NCI-H2107 (cell line): ENCODE results near the gene SPOPL.
A peak's percentile ranks its signal among the peaks of the same experiment; 100 is the strongest.

ENCODE experiments used
- DNase-seq: peaks from one replicate; lab custom pipeline; 2025; lab: John Stamatoyannopoulos, UW

The SPOPL gene

GRCh38 chr2:138601458-138602165 lies 100.0 kb downstream of the SPOPL start:
- no peak for DNase-seq

- DNase-seq, result peak; percentile 51
Observed at GRCh38 chr2:138602166-138602460, 100.5 kb downstream of the SPOPL start.

- DNase-seq, result no peak
Observed at GRCh38 chr2:138607746-138608145, 106.2 kb downstream of the SPOPL start.

GRCh38 chr2:138609446-138609845 lies 107.9 kb downstream of the SPOPL start:
- no peak for DNase-seq

- no peak for DNase-seq
Observed at GRCh38 chr2:138610201-138610953, 108.8 kb downstream of the SPOPL start.

GRCh38 chr2:138615257-138615656 lies 113.7 kb downstream of the SPOPL start:
- no peak for DNase-seq

- no peak for DNase-seq
Observed at GRCh38 chr2:138617026-138617425, 115.5 kb downstream of the SPOPL start.

GRCh38 chr2:138618971-138619370 lies 117.4 kb downstream of the SPOPL start:
- DNase-seq, result no peak

- DNase-seq, result no peak
Observed at GRCh38 chr2:138620431-138620830, 118.9 kb downstream of the SPOPL start.

GRCh38 chr2:138621139-138621538 lies 119.6 kb downstream of the SPOPL start:
- DNase-seq, result no peak

- no peak for DNase-seq
Observed at GRCh38 chr2:138622613-138623012, 121.0 kb downstream of the SPOPL start.
